Astrocyte of the hippocampus (primary cell): ENCODE results near the gene RPL36AL.
A peak's percentile ranks its signal among the peaks of the same experiment; 100 is the strongest.
"Not testable (repeated sequence)": the region's sequence is repeated elsewhere in the genome, so short reads cannot be mapped to it uniquely, and the experiment has no call there.

Experiments used
- DNase-seq: peaks from one replicate; pipeline ENCODE4 v3.0.0; 2011; ENCODE audit warnings: low read depth, low spot score

The RPL36AL gene

GRCh38 chr14:49619273-49619672, 1.2 kb downstream of the RPL36AL start:
- DNase-seq = not testable (repeated sequence)

GRCh38 chr14:49617852-49618519, 2.4 kb downstream of the RPL36AL start:
- DNase-seq = no peak

GRCh38 chr14:49615776-49616175, 4.7 kb downstream of the RPL36AL start:
- no peak for DNase-seq

GRCh38 chr14:49614196-49614595, 6.2 kb downstream of the RPL36AL start:
- no peak for DNase-seq

GRCh38 chr14:49612671-49613070, 7.8 kb downstream of the RPL36AL start:
- no peak for DNase-seq

GRCh38 chr14:49612251-49612650, 8.2 kb downstream of the RPL36AL start:
- DNase-seq = no peak

GRCh38 chr14:49607583-49607982, 12.8 kb downstream of the RPL36AL start:
- no peak for DNase-seq

- peak; percentile 93 for DNase-seq
These were observed 21.7 kb downstream of the RPL36AL start, which contains the start of gene LRR1 for GRCh38 chr14:49598485-49599300. TSS of gene LRR1 (plus strand) at chr14:49598940. CDS start at chr14:49599021, 81 bp downstream.

- no peak for DNase-seq
These were observed 22.3 kb downstream of the RPL36AL start for GRCh38 chr14:49598189-49598484.

GRCh38 chr14:49594347-49595091, 25.9 kb downstream of the RPL36AL start:
- DNase-seq = peak; percentile 67

- DNase-seq = peak; percentile 7
These were observed 27.4 kb downstream of the RPL36AL start for GRCh38 chr14:49593016-49593415.

- no peak for DNase-seq
These were observed 31.0 kb downstream of the RPL36AL start for GRCh38 chr14:49589387-49589786.

- peak; percentile 83 for DNase-seq
These were observed 33.6 kb downstream of the RPL36AL start for GRCh38 chr14:49586673-49587460.

GRCh38 chr14:49585803-49586672, 34.4 kb downstream of the RPL36AL start, which contains the start of gene RPS29:
TSS of gene RPS29 (minus strand) at chr14:49586380. CDS start at chr14:49586346, 34 bp downstream.
- peak; percentile 100 for DNase-seq

GRCh38 chr14:49584981-49585640, 35.3 kb downstream of the RPL36AL start:
- peak; percentile 22 for DNase-seq

- no peak for DNase-seq
These were observed 36.4 kb downstream of the RPL36AL start for GRCh38 chr14:49584058-49584457.

GRCh38 chr14:49583629-49584028, 36.8 kb downstream of the RPL36AL start:
- DNase-seq = no peak

GRCh38 chr14:49582113-49582977, 38.1 kb downstream of the RPL36AL start:
- DNase-seq = no peak
